Central memory CD4-positive, alpha-beta T cell (primary cell): ENCODE measurements around the gene TC2N.
"Not testable (repeated sequence)": the region's sequence is repeated elsewhere in the genome, so short reads cannot be mapped to it uniquely, and the experiment has no call there.

Source experiments
- DNase-seq: peaks from one replicate; pipeline ENCODE4 v3.0.0; 2022

TC2N gene

DNA sequence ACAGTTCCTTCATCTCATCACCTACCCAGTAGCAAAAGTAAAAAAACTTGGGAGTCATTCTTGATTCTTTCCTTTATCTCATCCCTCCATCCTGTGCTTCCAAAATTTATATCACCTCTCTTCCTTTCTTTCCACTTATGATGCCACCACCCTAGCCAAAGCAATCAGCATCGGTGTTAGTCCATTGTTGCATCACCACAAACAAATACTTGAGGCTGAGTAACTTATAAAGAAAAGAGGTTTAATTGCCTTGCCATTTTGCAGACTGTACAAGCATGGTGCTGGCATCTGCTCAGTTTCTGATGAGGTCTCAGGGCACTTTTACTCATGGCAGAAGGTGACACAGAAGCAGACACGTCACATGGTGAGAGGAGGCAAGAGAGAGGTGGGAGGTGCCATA, 115.6 kb downstream of the TC2N start:
- DNase-seq, result no peak

DNA sequence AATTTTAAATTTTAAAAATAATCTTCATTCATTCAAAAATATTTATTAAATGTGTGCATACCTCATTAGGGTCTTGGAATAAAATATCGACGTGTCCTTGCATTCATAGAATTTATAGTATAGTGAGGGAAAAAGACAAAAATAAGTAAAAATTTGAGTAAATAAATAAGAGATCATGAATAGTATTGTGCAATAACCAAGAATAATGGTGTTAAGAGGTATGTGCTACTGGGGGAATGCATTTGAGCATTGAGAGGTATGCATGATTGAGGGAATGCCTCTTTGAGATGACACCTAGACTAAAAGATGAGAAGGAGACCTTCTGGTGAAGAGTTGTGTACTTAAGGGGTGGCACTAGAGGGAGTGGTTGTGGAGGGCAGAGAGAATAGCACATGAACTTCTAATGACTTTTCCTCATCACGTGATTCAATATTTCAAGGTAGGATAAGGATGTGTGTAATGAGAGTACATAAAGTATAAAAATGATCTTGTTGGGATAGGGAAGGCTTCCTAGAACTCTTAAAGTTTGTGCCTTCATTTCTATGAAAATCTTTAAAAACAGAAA, 116.6 kb downstream of the TC2N start:
- no peak for DNase-seq

DNA sequence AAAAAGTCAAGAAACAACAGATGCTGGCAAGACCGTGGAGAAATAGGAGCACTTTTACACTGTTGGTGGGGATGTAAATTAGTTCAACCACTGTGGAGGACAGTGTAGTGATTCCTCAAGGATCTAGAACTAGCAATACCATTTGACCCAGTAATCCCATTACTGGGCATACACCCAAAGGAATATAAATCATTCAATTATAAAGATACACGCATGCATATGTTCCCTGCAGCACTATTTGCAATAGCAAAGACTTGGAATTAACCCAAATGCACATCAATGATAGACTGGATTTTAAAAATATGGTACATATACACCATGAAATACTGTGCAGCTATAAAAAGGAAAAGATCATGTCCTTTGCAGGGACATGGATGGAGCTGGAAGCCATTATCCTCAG, 117.5 kb downstream of the TC2N start:
- no peak for DNase-seq

GRCh38 chr14:91748049-91748448, 119.3 kb downstream of the TC2N start:
- no peak for DNase-seq

GRCh38 chr14:91745344-91745743, 122.0 kb downstream of the TC2N start:
- DNase-seq, result no peak

- DNase-seq, result no peak
Observed at GRCh38 chr14:91744068-91744480, 123.3 kb downstream of the TC2N start.

DNA sequence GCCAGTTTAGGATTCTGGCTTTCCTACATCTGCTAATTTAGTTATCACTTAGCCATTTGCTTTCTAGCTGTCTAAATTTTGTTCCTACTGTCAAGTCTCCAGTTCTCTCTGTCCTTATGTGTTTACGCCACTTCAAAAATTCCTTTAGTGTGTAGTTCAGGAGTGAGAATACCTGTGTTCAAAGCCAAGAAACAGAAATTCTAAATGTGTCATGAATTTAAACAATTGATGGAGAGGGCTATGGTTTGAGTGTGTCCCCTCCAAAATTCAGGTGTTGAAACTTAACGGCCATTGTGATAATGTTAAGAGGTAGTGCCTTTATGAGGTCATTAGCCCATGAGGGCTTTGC, 124.1 kb downstream of the TC2N start:
- DNase-seq, result no peak

- DNase-seq, result no peak
Observed at GRCh38 chr14:91742621-91743304, 124.6 kb downstream of the TC2N start.

DNA sequence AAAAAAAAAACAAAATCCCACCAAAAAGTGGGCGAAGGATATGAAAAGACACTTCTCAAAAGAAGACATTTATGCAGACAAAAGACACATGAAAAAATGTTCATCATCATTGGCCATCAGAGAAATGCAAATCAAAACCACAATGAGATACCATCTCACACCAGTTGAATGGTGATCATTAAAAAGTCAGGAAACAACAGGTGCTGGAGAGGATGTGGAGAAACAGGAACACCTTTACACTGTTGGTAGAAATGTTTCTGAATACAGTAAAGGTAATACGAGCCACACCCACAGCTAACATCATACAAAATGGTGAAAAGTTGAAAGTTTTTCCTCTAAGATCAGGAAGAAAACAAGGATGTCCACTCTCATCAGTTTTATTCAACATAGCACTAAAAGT, 127.5 kb downstream of the TC2N start:
- DNase-seq, result not testable (repeated sequence)

DNA sequence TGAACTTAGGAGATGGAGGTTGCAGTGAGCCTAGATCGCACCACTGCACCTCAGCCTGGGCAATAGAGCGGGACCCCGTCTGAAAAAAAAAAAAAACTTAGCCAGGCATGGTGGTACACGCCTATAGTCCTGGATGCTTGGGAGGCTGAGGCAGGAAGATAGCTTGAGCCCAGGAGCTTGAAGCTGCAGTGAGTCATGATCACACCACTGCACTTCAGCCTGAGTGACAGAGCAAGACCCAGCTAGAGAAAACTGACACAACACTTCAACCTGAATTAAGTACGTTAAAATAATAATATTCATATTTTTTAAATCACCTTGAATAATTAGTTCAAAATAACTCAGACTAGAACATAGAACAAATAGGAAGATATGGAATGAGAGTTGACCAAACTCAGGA, 129.7 kb downstream of the TC2N start:
- no peak for DNase-seq

GRCh38 chr14:91732859-91733477, 134.4 kb downstream of the TC2N start:
- no peak for DNase-seq

GRCh38 chr14:91732439-91732838, 134.9 kb downstream of the TC2N start:
- no peak for DNase-seq

- no peak for DNase-seq
Observed at GRCh38 chr14:91731986-91732385, 135.3 kb downstream of the TC2N start, which contains the start of gene CATSPERB. Gene CATSPERB, minus strand, starts transcription at chr14:91732086. Its CDS starts 2,607 bp downstream, at chr14:91729479.

DNA sequence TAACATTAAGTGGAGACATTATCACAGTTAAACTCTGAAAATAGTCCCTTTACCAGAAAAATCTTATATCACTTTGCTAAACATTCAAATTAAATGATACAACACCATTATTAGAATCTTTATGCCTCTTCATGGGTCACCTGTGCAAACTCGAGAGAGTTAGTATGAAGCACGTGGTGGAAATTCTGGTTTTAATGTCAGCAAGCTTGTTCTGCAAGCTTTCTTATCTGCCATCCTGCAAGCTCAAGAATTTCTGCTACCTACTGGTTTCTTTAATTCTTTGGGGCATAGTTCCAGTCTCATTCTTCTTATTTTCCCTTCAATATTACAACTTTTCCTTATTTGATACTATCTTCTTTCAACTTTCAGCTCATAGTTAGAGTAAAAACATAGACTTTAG, 136.3 kb downstream of the TC2N start:
- DNase-seq, result no peak

- DNase-seq, result no peak
Observed at GRCh38 chr14:91729756-91730155, 137.6 kb downstream of the TC2N start.
